H1 (cell line): Measurements from ENCODE around the gene DAW1. TPM values are rescaled to one million over a fixed set of nuclear protein-coding genes. Genes with fewer than 3 reads are reported as not detected.

Experiments used
- CTCF ChIA-PET: fragments of 300-600 bp; sonication (Branson Sonifier 250); formaldehyde crosslinking; loops from one replicate; lab custom pipeline; 2021; ENCODE audit not compliant: partially characterized antibody; lab: Charles Lee
- POLR2A ChIA-PET: fragments of 300-600 bp; sonication (Branson Sonifier 250); formaldehyde crosslinking; loops from one replicate; lab custom pipeline; 2021; ENCODE audit warnings: inconsistent platforms; ENCODE audit not compliant: partially characterized antibody; lab: Charles Lee
- DNase-seq, 2 experiments: peaks; one replicate each; pipeline versions ENCODE4 v3.0.0 to v3.0.0-alpha.2; 2010 to 2022; ENCODE audit warnings: low spot score in 2 of 2, low read depth in 1 of 2, mixed read lengths in 1 of 2
- FAIRE-seq: peaks from 2 replicates; lab custom pipeline; 2011; peaks lifted over from hg19 to GRCh38; lab: Jason Lieb, UNC
- H2AFZ ChIP-seq: 2 replicates; pipeline ENCODE4 v1.8.1; 2012; ENCODE audit warnings: low read length, inconsistent platforms
- H2AK5ac ChIP-seq: 2 replicates; pipeline ENCODE4 v1.6.1; 2013; ENCODE audit warnings: low read depth, low read length
- H2BK120ac ChIP-seq: replicated peaks from 2 replicates; pipeline ENCODE3; 2013; ENCODE audit warnings: low read depth, low read length, inconsistent platforms
- H2BK12ac ChIP-seq: 2 replicates; pipeline ENCODE4 v1.6.1; 2013; ENCODE audit warnings: low read depth, low read length
- H2BK15ac ChIP-seq: 2 replicates; pipeline ENCODE4 v1.6.1; 2013; ENCODE audit warnings: low read length
- H2BK20ac ChIP-seq: 2 replicates; pipeline ENCODE4 v1.6.1; 2013; ENCODE audit warnings: low read length
- H2BK5ac ChIP-seq: 2 replicates; pipeline ENCODE4 v1.6.1; 2013; ENCODE audit warnings: low read depth, low read length
- H3K14ac ChIP-seq: 2 replicates; pipeline ENCODE4 v1.6.1; 2013; ENCODE audit warnings: inconsistent platforms; ENCODE audit not compliant: insufficient read length
- H3K18ac ChIP-seq: 2 replicates; pipeline ENCODE4 v1.6.1; 2013; ENCODE audit warnings: low read length; ENCODE audit errors: extremely low read depth
- H3K23ac ChIP-seq: 2 replicates; pipeline ENCODE4 v1.6.1; 2013; ENCODE audit warnings: inconsistent platforms; ENCODE audit not compliant: insufficient read length
- H3K23me2 ChIP-seq: 2 replicates; pipeline ENCODE4 v1.6.1; 2013; ENCODE audit warnings: low read depth, low read length
- H3K27ac ChIP-seq: 2 replicates; pipeline ENCODE4 v1.6.1; 2011; ENCODE audit warnings: low read depth, low read length, inconsistent platforms
- H3K27me3 ChIP-seq, 4 experiments: replicated peaks in 1 of 4; 1 replicate in 1 of 4; 2 replicates in 3 of 4; pipeline versions ENCODE4 v1.6.1 to v1.8.1; 2011 to 2013; ENCODE audit warnings: low read length in 3 of 4, mild to moderate bottlenecking in 3 of 4, inconsistent platforms in 2 of 4, mixed read lengths in 2 of 4, moderate library complexity in 1 of 4; ENCODE audit not compliant: control insufficient read depth in 3 of 4, insufficient read depth in 3 of 4; ENCODE audit errors: extremely low read depth in 1 of 4
- H3K36me3 ChIP-seq, 4 experiments: 2 replicates each; pipeline versions ENCODE4 v1.6.1 to v1.8.1; 2011 to 2013; ENCODE audit warnings: mild to moderate bottlenecking in 4 of 4, low read length in 3 of 4, moderate library complexity in 2 of 4, control low read depth in 1 of 4, inconsistent platforms in 1 of 4; ENCODE audit not compliant: insufficient read depth in 4 of 4, control insufficient read depth in 2 of 4
- H3K4ac ChIP-seq: replicated peaks from 2 replicates; pipeline ENCODE3; 2013; ENCODE audit warnings: low read length, low read depth, mixed read lengths, inconsistent platforms; ENCODE audit not compliant: insufficient read length
- H3K4me1 ChIP-seq, 4 experiments: replicated peaks in 1 of 4; 1 replicate in 1 of 4; 2 replicates in 3 of 4; pipeline versions ENCODE4 v1.6.1 to v1.8.1; 2011 to 2013; ENCODE audit warnings: low read length in 3 of 4, inconsistent platforms in 2 of 4, mixed read lengths in 1 of 4; ENCODE audit not compliant: insufficient read depth in 4 of 4, control insufficient read depth in 3 of 4
- H3K4me2 ChIP-seq, 2 experiments: 2 replicates each; pipeline versions ENCODE4 v1.6.1 to v1.8.1; 2011 to 2013; ENCODE audit warnings: low read depth in 2 of 2, low read length in 2 of 2, control low read depth in 1 of 2, inconsistent platforms in 1 of 2, mild to moderate bottlenecking in 1 of 2; ENCODE audit not compliant: insufficient read depth in 1 of 2
- H3K4me3 ChIP-seq, 4 experiments: fragments of 200-600, 300-600 bp in 1 of 4; sonication (generic), shearing (Covaris generic), sonication (Bioruptor Twin) in 1 of 4; 2 replicates each; pipeline versions ENCODE4 v1.5.1 to v1.8.1; 2011 to 2016; ENCODE audit warnings: low read length in 4 of 4, low read depth in 3 of 4, control low read depth in 2 of 4, inconsistent platforms in 2 of 4, mild to moderate bottlenecking in 2 of 4, mixed read lengths in 1 of 4, moderate library complexity in 1 of 4; ENCODE audit not compliant: insufficient read depth in 2 of 4; ENCODE audit errors: extremely low read depth in 1 of 4
- H3K56ac ChIP-seq: replicated peaks from 2 replicates; pipeline ENCODE3; 2013; ENCODE audit warnings: low read depth, mild to moderate bottlenecking, mixed read lengths, low read length, inconsistent platforms; ENCODE audit not compliant: insufficient read length
- H3K79me1 ChIP-seq: 2 replicates; pipeline ENCODE4 v1.6.1; 2013; ENCODE audit warnings: low read depth, low read length, control low read depth
- H3K79me2 ChIP-seq, 2 experiments: 2 replicates each; pipeline versions ENCODE4 v1.6.1 to v1.8.1; 2012 to 2013; ENCODE audit warnings: low read length in 2 of 2, mild to moderate bottlenecking in 2 of 2, inconsistent platforms in 1 of 2; ENCODE audit not compliant: insufficient read depth in 2 of 2, control insufficient read depth in 1 of 2
- H3K9ac ChIP-seq, 4 experiments: replicated peaks in 1 of 4; 1 replicate in 1 of 4; 2 replicates in 3 of 4; pipeline versions ENCODE4 v1.6.1 to v1.8.1; 2011 to 2013; ENCODE audit warnings: low read depth in 3 of 4, low read length in 3 of 4, control low read depth in 2 of 4, mild to moderate bottlenecking in 2 of 4, moderate library complexity in 2 of 4, inconsistent platforms in 1 of 4; ENCODE audit errors: extremely low read depth in 1 of 4
- H3K9me3 ChIP-seq, 2 experiments: 2 replicates each; pipeline versions ENCODE4 v1.6.1 to v1.8.1; 2012 to 2013; ENCODE audit warnings: mild to moderate bottlenecking in 2 of 2, moderate library complexity in 2 of 2, control low read depth in 1 of 2, inconsistent platforms in 1 of 2, low read depth in 1 of 2, low read length in 1 of 2, mixed read lengths in 1 of 2; ENCODE audit not compliant: insufficient read depth in 2 of 2
- H4K20me1 ChIP-seq, 2 experiments: replicated peaks in 1 of 2; 2 replicates each; pipeline versions ENCODE3 to v1.8.1; 2011 to 2013; ENCODE audit warnings: inconsistent platforms in 2 of 2, low read length in 2 of 2, mild to moderate bottlenecking in 1 of 2; ENCODE audit not compliant: insufficient read depth in 2 of 2, control insufficient read depth in 1 of 2
- H4K5ac ChIP-seq: 2 replicates; pipeline ENCODE4 v1.6.1; 2013; ENCODE audit warnings: low read length, low read depth, mixed read lengths, inconsistent platforms; ENCODE audit not compliant: insufficient read length
- H4K8ac ChIP-seq: 2 replicates; pipeline ENCODE4 v1.8.0; 2013; ENCODE audit warnings: mild to moderate bottlenecking, moderate library complexity, low read length, inconsistent platforms; ENCODE audit not compliant: insufficient read depth; ENCODE audit errors: extremely low read depth
- H4K91ac ChIP-seq: replicated peaks from 2 replicates; pipeline ENCODE3; 2013; ENCODE audit warnings: low read length, mixed read lengths, inconsistent platforms; ENCODE audit not compliant: insufficient read length
- YY1 ChIP-seq: IDR thresholded peaks from 2 replicates; pipeline ENCODE4 v1.6.1; 2011; ENCODE audit warnings: low read depth, mild to moderate bottlenecking, low read length
- WGBS, 2 experiments: shearing (Covaris generic) in 1 of 2; methylation state at CpG; one replicate each; pipeline versions ENCODE4 v1.1.6 to v1.1.7; 2013 to 2015; ENCODE audit warnings: low lambda C conversion rate in 2 of 2, mixed read lengths in 2 of 2, inconsistent platforms in 1 of 2, low coverage in 1 of 2, missing lambda C conversion rate in 1 of 2; ENCODE audit not compliant: insufficient replicate concordance in 2 of 2, insufficient coverage in 1 of 2, insufficient read length in 1 of 2; ENCODE audit errors: extremely low coverage in 1 of 2, missing lambda C conversion rate in 1 of 2; 5-methylcytosine and 5-hydroxymethylcytosine counted together
- polyA plus RNA-seq, 7 experiments: library from polyadenylated mRNA; depleted of rRNA in 3 of 7; stranded (reverse) in 5 of 7; unstranded in 2 of 7; fragments of >200 nt in 5 of 7; fragments of 200-250 nt in 2 of 7; gene quantifications; 1 replicate in 5 of 7; 2 replicates in 1 of 7; 4 replicates in 1 of 7; pipeline versions ENCODE4 v1.2.1 to v1.2.3, GENCODE V29; 2011 to 2013; ENCODE audit warnings: missing spikeins in 2 of 7, mixed read lengths in 2 of 7
- total RNA-seq: library from RNA; stranded (reverse); fragmentation: NEBNext Ultra II Directional; extraction: Animal tissue kit (Norgen Biotek cat#: 25700); gene quantifications from 2 replicates; pipeline ENCODE4 v1.2.1, GENCODE V29; 2021

Gene DAW1
- total and polyA plus RNA-seq, 2 of the 8 experiments (the other 6 are each of a cell fraction or from before 2014, with no cell fraction given): 0.44 to 1.4 TPM

GRCh38 chr2:227891673-227892072, 20.2 kb downstream of the DAW1 start:
- H4K91ac ChIP-seq: no peak overlapping the region
- H3K79me1 ChIP-seq: no peaks in the 10 kb centered on the region
- H2BK15ac ChIP-seq: no peak overlapping the region
- H3K27ac ChIP-seq: no peak overlapping the region
- no peak overlapping the region for H3K9ac ChIP-seq
- no peaks in the 10 kb centered on the region for H3K4me1 ChIP-seq
- H3K56ac ChIP-seq: no peak overlapping the region
- H4K5ac ChIP-seq: no peak overlapping the region
- H3K14ac ChIP-seq: no peak overlapping the region
- POLR2A ChIA-PET: no interaction called here
- no peak overlapping the region for H3K23ac ChIP-seq
- no peaks in the 10 kb centered on the region for H3K36me3 ChIP-seq
- no peak overlapping the region for H2BK5ac ChIP-seq
- no peak overlapping the region for H3K18ac ChIP-seq
- no peak overlapping the region for H3K4ac ChIP-seq
- CTCF ChIA-PET: interaction anchor here (0.7 to 2.6 kb wide), 15 partner anchors 8 to 767 kb away, joined by 3 to 20 read pairs (median 4); no protein-coding TSS in a partner anchor
- no peaks in the 10 kb centered on the region for H3K27me3 ChIP-seq
- 97% methylated on average over 2 of the region's 2 CpGs; no CpG with 5 or more reads in 1 of the 2 experiments for WGBS, 2 experiments
- H2AK5ac ChIP-seq: no peak overlapping the region
- no peak for TF ChIP-seq YY1
- no peak overlapping the region for H2BK120ac ChIP-seq
- no peak overlapping the region for H3K4me2 ChIP-seq
- no peaks in the 10 kb centered on the region for H4K20me1 ChIP-seq
- H2BK20ac ChIP-seq: no peak overlapping the region
- H3K79me2 ChIP-seq: no peaks in the 10 kb centered on the region
- no peaks in the 10 kb centered on the region for H3K9me3 ChIP-seq
- DNase-seq (no peak), FAIRE-seq (no peak)
- H4K8ac ChIP-seq: no peak overlapping the region
- H2AFZ ChIP-seq: no peak overlapping the region
- H3K4me3 ChIP-seq: no peak overlapping the region
- H3K23me2 ChIP-seq: no peaks in the 10 kb centered on the region
- no peak overlapping the region for H2BK12ac ChIP-seq
